Neural progenitor cell (in vitro differentiated cells): ENCODE data around the gene BCAN. TPM values are rescaled to one million over a fixed set of nuclear protein-coding genes. Genes with fewer than 3 reads are reported as not detected.

Experiments
- DNase-seq: peaks from one replicate; pipeline ENCODE4 v3.0.0-alpha.2; 2016; ENCODE audit warnings: low spot score
- H2AFZ ChIP-seq: fragments of 200-600 bp; sonication (generic); replicated peaks from 2 replicates; pipeline ENCODE4 v1.6.1; 2016; ENCODE audit warnings: antibody characterized with exemption
- H3F3A ChIP-seq: fragments of 200-600 bp; sonication (generic); 2 replicates; pipeline ENCODE4 v1.6.1; 2016; ENCODE audit warnings: antibody characterized with exemption, low read depth
- H3K27ac ChIP-seq: fragments of 200-600 bp; sonication (generic); 2 replicates; pipeline ENCODE4 v1.5.1; 2016; ENCODE audit warnings: mild to moderate bottlenecking
- H3K27me3 ChIP-seq: fragments of 200-600 bp; sonication (generic); 2 replicates; pipeline ENCODE4 v1.6.1; 2016; ENCODE audit warnings: mild to moderate bottlenecking, moderate library complexity
- H3K36me3 ChIP-seq: fragments of 200-600 bp; sonication (generic); 2 replicates; pipeline ENCODE4 v1.5.1; 2016
- H3K4me1 ChIP-seq: fragments of 200-600 bp; sonication (generic); 2 replicates; pipeline ENCODE4 v1.6.1; 2016; ENCODE audit warnings: mixed run types
- H3K4me2 ChIP-seq: fragments of 200-600 bp; sonication (generic); 2 replicates; pipeline ENCODE4 v1.6.1; 2016
- H3K4me3 ChIP-seq: fragments of 200-600 bp; sonication (generic); 2 replicates; pipeline ENCODE4 v1.5.1; 2016
- H3K79me2 ChIP-seq: fragments of 200-600 bp; sonication (generic); 2 replicates; pipeline ENCODE4 v1.6.1; 2016; ENCODE audit warnings: low read depth
- H3K9ac ChIP-seq: fragments of 200-600 bp; sonication (generic); 2 replicates; pipeline ENCODE4 v1.6.1; 2016
- H3K9me3 ChIP-seq: fragments of 200-600 bp; sonication (generic); 2 replicates; pipeline ENCODE4 v1.5.1; 2016; ENCODE audit warnings: low read depth
- H4K20me1 ChIP-seq: fragments of 200-600 bp; sonication (generic); 2 replicates; pipeline ENCODE4 v1.6.1; 2016; ENCODE audit warnings: low read depth
- H3K27ac Mint-ChIP-seq: 3 replicates; pipeline ENCODE4 v1.8.0; 2021; ENCODE audit warnings: mixed read lengths
- H3K27me3 Mint-ChIP-seq: 2 replicates; pipeline ENCODE4 v1.8.0; 2022; ENCODE audit warnings: low read depth, mild to moderate bottlenecking, inconsistent platforms, moderate library complexity, mixed read lengths; ENCODE audit not compliant: insufficient read depth
- H3K36me3 Mint-ChIP-seq: 3 replicates; pipeline ENCODE4 v1.8.0; 2021; ENCODE audit warnings: mixed read lengths
- H3K4me1 Mint-ChIP-seq: 3 replicates; pipeline ENCODE4 v1.8.0; 2021; ENCODE audit warnings: mixed read lengths
- H3K4me3 Mint-ChIP-seq: 3 replicates; pipeline ENCODE4 v1.8.0; 2021; ENCODE audit warnings: mild to moderate bottlenecking, moderate library complexity, mixed read lengths
- H3K9me3 Mint-ChIP-seq: 3 replicates; pipeline ENCODE4 v1.8.0; 2020; ENCODE audit warnings: mixed read lengths
- CTCF ChIP-seq: fragments of 200-600 bp; sonication (generic); IDR thresholded peaks from 2 replicates; pipeline ENCODE4 v1.5.1; 2017; ENCODE audit warnings: antibody characterized with exemption, mild to moderate bottlenecking
- EZH2 ChIP-seq: fragments of 200-600 bp; sonication (generic); IDR thresholded peaks from 2 replicates; pipeline ENCODE4 v1.6.1; 2017; ENCODE audit warnings: antibody characterized with exemption, mild to moderate bottlenecking, moderate library complexity
- EZH2phosphoT487 ChIP-seq: fragments of 200-600 bp; sonication (generic); IDR thresholded peaks from 2 replicates; pipeline ENCODE4 v1.6.1; 2017; ENCODE audit warnings: antibody characterized with exemption
- total RNA-seq: library from RNA; depleted of rRNA; stranded (reverse); fragments of >200 nt; gene quantifications from 2 replicates; pipeline ENCODE4 v1.2.3, GENCODE V29; 2015; ENCODE audit warnings: low replicate concordance

Gene BCAN
- total RNA-seq, 1 donor from 2014 or later = not detected

- Histone ChIP-seq H4K20me1 (no peaks in the 10 kb centered on the region), H3K9ac (no peak overlapping the region), H3F3A (no peaks in the 10 kb centered on the region), H3K4me3 (no peak overlapping the region), H3K9me3 (no peaks in the 10 kb centered on the region), H3K4me1 (peaks cover 3% of the 10 kb centered on the region), H3K4me2 (no peak overlapping the region), H2AFZ (no peak overlapping the region), H3K36me3 (no peaks in the 10 kb centered on the region), H3K79me2 (no peaks in the 10 kb centered on the region), H3K27ac (no peak overlapping the region), H3K27me3 (peaks cover 8% of the 10 kb centered on the region)
- H3K9me3 Mint-ChIP-seq = no peaks in the 10 kb centered on the region
- H3K36me3 Mint-ChIP-seq = no peaks in the 10 kb centered on the region
- TF ChIP-seq EZH2 (no peak), CTCF (peak; percentile 20), EZH2phosphoT487 (no peak)
- H3K27ac Mint-ChIP-seq = no peak overlapping the region
- no peak overlapping the region for H3K4me3 Mint-ChIP-seq
- no peak for DNase-seq
- H3K4me1 Mint-ChIP-seq = peaks cover 18% of the 10 kb centered on the region
- peaks cover 6% of the 10 kb centered on the region for H3K27me3 Mint-ChIP-seq
These were observed 42.4 kb downstream of the BCAN start for GRCh38 chr1:156684227-156684782.

- Mint-ChIP-seq H3K9me3 (no peaks in the 10 kb centered on the region), H3K27ac (peak overlapping the region; percentile 85), H3K4me1 (peaks cover 56% of the 10 kb centered on the region), H3K36me3 (no peaks in the 10 kb centered on the region), H3K27me3 (peaks cover 13% of the 10 kb centered on the region), H3K4me3 (peak overlapping the region; percentile 78)
- no peak overlapping the region for H3K27ac ChIP-seq
- no peaks in the 10 kb centered on the region for H3K79me2 ChIP-seq
- TF ChIP-seq EZH2phosphoT487 (no peak), EZH2 (no peak), CTCF (peak; percentile 79)
- H3K36me3 ChIP-seq = no peaks in the 10 kb centered on the region
- peak overlapping the region; percentile 92 for H2AFZ ChIP-seq
- peaks cover 46% of the 10 kb centered on the region for H3F3A ChIP-seq
- peaks cover 46% of the 10 kb centered on the region for H3K4me1 ChIP-seq
- H3K4me2 ChIP-seq = peak overlapping the region; percentile 84
- DNase-seq = peak; percentile 94
- no peak overlapping the region for H3K9ac ChIP-seq
- peaks cover 15% of the 10 kb centered on the region for H3K27me3 ChIP-seq
- H3K9me3 ChIP-seq = no peaks in the 10 kb centered on the region
- H3K4me3 ChIP-seq = peak overlapping the region; percentile 44
- no peaks in the 10 kb centered on the region for H4K20me1 ChIP-seq
These were observed 47.4 kb downstream of the BCAN start for GRCh38 chr1:156689035-156689952.

GRCh38 chr1:156689953-156690674 lies 48.2 kb downstream of the BCAN start:
- Histone ChIP-seq H3K4me2 (peak overlapping the region; percentile 84), H2AFZ (no peak overlapping the region), H3K27ac (no peak overlapping the region), H3K9ac (no peak overlapping the region), H4K20me1 (no peaks in the 10 kb centered on the region), H3K9me3 (no peaks in the 10 kb centered on the region), H3K4me1 (peaks cover 53% of the 10 kb centered on the region), H3F3A (peaks cover 52% of the 10 kb centered on the region), H3K27me3 (peaks cover 15% of the 10 kb centered on the region), H3K4me3 (peak overlapping the region; percentile 44), H3K36me3 (no peaks in the 10 kb centered on the region), H3K79me2 (no peaks in the 10 kb centered on the region)
- Mint-ChIP-seq H3K4me1 (peaks cover 58% of the 10 kb centered on the region), H3K36me3 (no peaks in the 10 kb centered on the region), H3K9me3 (no peaks in the 10 kb centered on the region), H3K27ac (peak overlapping the region; percentile 74), H3K4me3 (peak overlapping the region; percentile 78), H3K27me3 (peaks cover 13% of the 10 kb centered on the region)
- peak; percentile 54 for DNase-seq
- TF ChIP-seq EZH2 (no peak), CTCF (no peak), EZH2phosphoT487 (no peak)
